ENCODE results near the gene ZNF774. TPM values are rescaled to one million over a fixed set of nuclear protein-coding genes. Genes with fewer than 3 reads are reported as not detected.
A peak's percentile ranks its signal among the peaks of the same experiment; 100 is the strongest.

ZNF774 gene
- total RNA-seq (2013; cell fraction: nucleolus; rRNA removed) = 6.5 and 7.0 TPM in 2 replicates
- 1.5 and 1.7 TPM in 2 replicates for total RNA-seq (2014; rRNA removed)
- 1.7 and 2.3 TPM in 2 replicates for total RNA-seq (2014; rRNA removed; fragmentation: Illumina TruSeq; extraction: Trizol)
- total RNA-seq (2021) = 1.7 TPM in 2 replicates
- 1.1 TPM for polyA plus RNA-seq (2011; ENCODE audit: low read depth)
- 0.87 and 0.98 TPM in 2 replicates for polyA plus RNA-seq (2011; rRNA removed)
- polyA plus RNA-seq (2011; cell fraction: cytosol; rRNA removed) = 0.51 and 0.59 TPM in 2 replicates
- polyA plus RNA-seq (2011; cell fraction: nucleus; rRNA removed) = 0.80 and 0.91 TPM in 2 replicates
- 0.62 and 0.86 TPM in 2 replicates for polyA plus RNA-seq (2012)
- 2.0 and 2.4 TPM in 2 replicates for polyA plus RNA-seq (2014; fragmentation: Illumina TruSeq; extraction: Trizol)
- polyA plus RNA-seq (2014; fragmentation: Nextera tagmentation; extraction: Ambion mirVana) = under 1 TPM; 0.35 to 0.40 TPM
- 2.2 and 2.5 TPM in 2 replicates for polyA plus RNA-seq (2014; rRNA removed)
- 1 to 10 TPM in 1 of 2 experiments, under 1 TPM in 1; 0.54 to 1.8 TPM for polyA plus RNA-seq (2016; fragmentation: Nextera tagmentation; extraction: Ambion mirVana)
- polyA minus RNA-seq (2011; rRNA and poly(A)+ RNA removed) = 0.46 and 1.2 TPM in 2 replicates
- 0.52 TPM in 1 of 2 replicates, not detected in the other for polyA minus RNA-seq (2011; cell fraction: cytosol; rRNA and poly(A)+ RNA removed)
- 0.73 and 1.1 TPM in 2 replicates for polyA minus RNA-seq (2011; cell fraction: nucleus; rRNA and poly(A)+ RNA removed)
- percentile 44 among the genes with signal in this experiment for Bru-seq, nascent RNA
- percentile 36 among the genes with signal in this experiment for BruChase-seq, experiment 1, labeled RNA remaining after a 6-hour chase
- BruChase-seq, experiment 2, labeled RNA remaining after a 2-hour chase = percentile 41 among the genes with signal in this experiment
- long read RNA-seq, experiment 1 = 0 reads
- long read RNA-seq, experiment 2, partial matches to known transcripts = 0 of 1 reads
- long read RNA-seq, experiment 2, other reads (novel, unspliced or antisense) = 1 of 1 reads

- CTCF ChIA-PET = interaction anchor here (0.6 to 1.6 kb wide), 5 partner anchors 10 to 252 kb away, joined by 3 to 7 read pairs (median 4); no protein-coding TSS in a partner anchor
- ATAC-seq (peak; percentile 100), DNase-seq (ENCODE audit: low read depth, low spot score) (peak; percentile 91), FAIRE-seq (peak; percentile 89)
- peak within 1 kb of the TSS; percentile 98 for H3K4me2 ChIP-seq (ENCODE audit: control insufficient read depth, insufficient read depth)
- intact Hi-C loops (cut with micrococcal nuclease; ENCODE audit: unreplicated experiment) = no loop called here
- TSS peak; percentile 84 for BruUV-seq (replicated peaks)
- no peaks in the 10 kb centered on the region for H3K36me3 ChIP-seq (ENCODE audit: control insufficient read depth in 2 of 2, insufficient read depth in 2 of 2, low read length in 1 of 2)
- peak within 1 kb of the TSS; percentile 99 for H2AFZ ChIP-seq (ENCODE audit: control insufficient read depth, low read depth, low read length)
- POLR2A ChIA-PET = interaction anchor here (0.5 to 1.4 kb wide), 4 partner anchors 8 to 167 kb away, joined by 3 to 4 read pairs (median 4); partner anchors contain the start of gene IQGAP1
- H3K4me3 ChIP-seq = peak within 1 kb of the TSS; percentile 79
- no peaks in the 10 kb centered on the region for H3K9me3 ChIP-seq (replicated peaks; ENCODE audit: control insufficient read depth, insufficient read depth, low read length)
- WGBS (ENCODE audit: insufficient coverage, insufficient replicate concordance, low lambda C conversion rate, missing lambda C conversion rate) = under 1% methylated on average over 52 of the region's 53 CpGs
- in situ Hi-C loops (cut with MboI) = no loop called here
- peaks cover 4% of the 10 kb centered on the region; the same call in 1 of the 2 replicates for H3K4me1 ChIP-seq (ENCODE audit: control insufficient read depth, insufficient read depth, low read length)
- H3K79me2 ChIP-seq (ENCODE audit: control insufficient read depth, insufficient read depth, low read length) = no peaks in the 10 kb centered on the region
- H4K20me1 ChIP-seq (ENCODE audit: control insufficient read depth, insufficient read depth) = no peaks in the 10 kb centered on the region
- SMC1A ChIA-PET (ENCODE audit: uncharacterized antibody, unreplicated experiment) = interaction anchor here (1.3 kb wide), 1 partner anchor 98 kb away, joined by 3 read pairs; no protein-coding TSS in a partner anchor
- H3K9ac ChIP-seq (ENCODE audit: control insufficient read depth, insufficient read depth, low read length) = peak within 1 kb of the TSS; percentile 65
- H3K27ac ChIP-seq (ENCODE audit: control insufficient read depth, insufficient read depth) = no peak within 1 kb of the TSS
- RAD21 ChIA-PET (ENCODE audit: unreplicated experiment) = interaction anchor here (0.6 to 1.2 kb wide), 3 partner anchors 23 to 531 kb away, joined by 3 to 5 read pairs (median 3); partner anchors contain the start of gene BLM
- no peaks in the 10 kb centered on the region for H3K27me3 ChIP-seq (replicated peaks in 1 of 2; ENCODE audit: control insufficient read depth in 2 of 2, insufficient read depth in 2 of 2, low read length in 1 of 2)
- TF ChIP-seq ZBTB11 (CRISPR knock-in tag; IDR thresholded peaks at IDR 0.05) (no peak), BCL11A (IDR thresholded peaks at IDR 0.05; ENCODE audit: low read depth, low read length) (no peak), ZBTB40 (IDR thresholded peaks at IDR 0.05; ENCODE audit: borderline replicate concordance) (peak; percentile 89), NR2C2 (IDR thresholded peaks at IDR 0.05; ENCODE audit: borderline replicate concordance, control insufficient read depth, insufficient read length, low read depth) (no peak), CHD2 (IDR thresholded peaks at IDR 0.05; ENCODE audit: borderline replicate concordance, low read depth, low read length) (peak; percentile 95), HCFC1 (IDR thresholded peaks at IDR 0.05; ENCODE audit: low read length) (peak; percentile 93), GATAD2B (conservative IDR thresholded peaks at IDR 0.05; ENCODE audit: low read depth) (peak; percentile 52; the same call in 1 of the 2 replicates), JUND (IDR thresholded peaks at IDR 0.05; ENCODE audit: low read depth, low read length) (no peak), SMAD1 (IDR thresholded peaks at IDR 0.05; ENCODE audit: low read depth, partially characterized antibody) (no peak)
Measured at GRCh38 chr15:90352107-90352893, at the start of gene ZNF774. Gene ZNF774 (plus strand): TSS chr15:90352284. CDS start chr15:90354661, 2,377 bp downstream.
